ENCODE data around the gene TRPM8.
"Not testable (repeated sequence)": the region's sequence is repeated elsewhere in the genome, so short reads cannot be mapped to it uniquely, and the experiment has no call there.

TRPM8 gene

GRCh38 chr2:233964581-233964980, 47.4 kb downstream of the TRPM8 start:
- TF ChIP-seq EZH2phosphoT487 (IDR thresholded peaks at IDR 0.05; ENCODE audit: low read depth), result no peak
- TF ChIP-seq CTCF (IDR thresholded peaks at IDR 0.05; ENCODE audit: low read depth, low read length), result no peak
- Histone ChIP-seq H3K27ac (ENCODE audit: low read length) (no peak overlapping the region), H3K4me2 (ENCODE audit: low read length) (no peak overlapping the region), H3K79me2 (ENCODE audit: low read length) (no peaks in the 10 kb centered on the region), H3K9ac (ENCODE audit: low read length) (no peak overlapping the region), H3K4me1 (ENCODE audit: low read length) (no peaks in the 10 kb centered on the region), H4K20me1 (ENCODE audit: insufficient read depth, low read length) (no peaks in the 10 kb centered on the region), H3K36me3 (replicated peaks; ENCODE audit: low read depth, low read length) (no peaks in the 10 kb centered on the region), H3K9me3 (ENCODE audit: insufficient read depth, low read length) (no peaks in the 10 kb centered on the region), H2AFZ (ENCODE audit: low read depth, low read length) (no peak overlapping the region), H3K4me3 (ENCODE audit: low read length) (no peak overlapping the region), H3K27me3 (ENCODE audit: low read depth, low read length) (no peaks in the 10 kb centered on the region; the same call in 1 of the 2 replicates)

GRCh38 chr2:233965032-233965603, 47.9 kb downstream of the TRPM8 start:
- no peaks in the 10 kb centered on the region for H4K20me1 ChIP-seq (ENCODE audit: insufficient read depth, low read length)
- no peaks in the 10 kb centered on the region for H3K9me3 ChIP-seq (ENCODE audit: insufficient read depth, low read length)
- no peaks in the 10 kb centered on the region; the same call in 1 of the 2 replicates for H3K27me3 ChIP-seq (ENCODE audit: low read depth, low read length)
- H3K79me2 ChIP-seq (ENCODE audit: low read length), result no peaks in the 10 kb centered on the region
- H3K4me1 ChIP-seq (ENCODE audit: low read length), result no peaks in the 10 kb centered on the region
- no peak overlapping the region for H3K9ac ChIP-seq (ENCODE audit: low read length)
- H2AFZ ChIP-seq (ENCODE audit: low read depth, low read length), result no peak overlapping the region
- H3K4me3 ChIP-seq (ENCODE audit: low read length), result no peak overlapping the region
- no peaks in the 10 kb centered on the region for H3K36me3 ChIP-seq (replicated peaks; ENCODE audit: low read depth, low read length)
- no peak overlapping the region for H3K27ac ChIP-seq (ENCODE audit: low read length)
- H3K4me2 ChIP-seq (ENCODE audit: low read length), result no peak overlapping the region
- no peak for TF ChIP-seq EZH2phosphoT487 (IDR thresholded peaks at IDR 0.05; ENCODE audit: low read depth)
- no peak for TF ChIP-seq CTCF (IDR thresholded peaks at IDR 0.05; ENCODE audit: low read depth, low read length)

GRCh38 chr2:233965646-233966045, 48.5 kb downstream of the TRPM8 start:
- not testable (repeated sequence) for H3K4me1 ChIP-seq (ENCODE audit: low read length); H4K20me1 ChIP-seq (ENCODE audit: insufficient read depth, low read length); H3K4me3 ChIP-seq (ENCODE audit: low read length); H2AFZ ChIP-seq (ENCODE audit: low read depth, low read length); H3K79me2 ChIP-seq (ENCODE audit: low read length); H3K27ac ChIP-seq (ENCODE audit: low read length); H3K4me2 ChIP-seq (ENCODE audit: low read length); H3K36me3 ChIP-seq (replicated peaks; ENCODE audit: low read depth, low read length); H3K9ac ChIP-seq (ENCODE audit: low read length); H3K27me3 ChIP-seq (ENCODE audit: low read depth, low read length); H3K9me3 ChIP-seq (ENCODE audit: insufficient read depth, low read length)

GRCh38 chr2:233966388-233966787, 49.2 kb downstream of the TRPM8 start:
- Histone ChIP-seq H4K20me1 (ENCODE audit: insufficient read depth, low read length) (no peaks in the 10 kb centered on the region), H3K4me1 (ENCODE audit: low read length) (no peaks in the 10 kb centered on the region), H3K9ac (ENCODE audit: low read length) (no peak overlapping the region), H3K4me3 (ENCODE audit: low read length) (no peak overlapping the region), H3K4me2 (ENCODE audit: low read length) (no peak overlapping the region), H3K36me3 (replicated peaks; ENCODE audit: low read depth, low read length) (no peaks in the 10 kb centered on the region), H2AFZ (ENCODE audit: low read depth, low read length) (no peak overlapping the region), H3K79me2 (ENCODE audit: low read length) (no peaks in the 10 kb centered on the region), H3K9me3 (ENCODE audit: insufficient read depth, low read length) (no peaks in the 10 kb centered on the region), H3K27me3 (ENCODE audit: low read depth, low read length) (no peaks in the 10 kb centered on the region; the same call in 1 of the 2 replicates), H3K27ac (ENCODE audit: low read length) (no peak overlapping the region)
- TF ChIP-seq CTCF (IDR thresholded peaks at IDR 0.05; ENCODE audit: low read depth, low read length) (no peak), EZH2phosphoT487 (IDR thresholded peaks at IDR 0.05; ENCODE audit: low read depth) (no peak)
